ENCODE data around the gene PTRH1. TPM values are rescaled to one million over a fixed set of nuclear protein-coding genes. Genes with fewer than 3 reads are reported as not detected.

PTRH1 gene
- total and polyA plus RNA-seq, 10 of the 15 experiments (the other 5 are each of a cell fraction or from before 2014, with no cell fraction given) = 0.69 to 38.4 (median 10.2) TPM

GRCh38 chr9:127712371-127712770 lies 3.1 kb downstream of the PTRH1 start:
- intact Hi-C loops (cut with micrococcal nuclease; ENCODE audit: unreplicated experiment) = no loop called here
- no peaks in the 10 kb centered on the region for H4K20me1 ChIP-seq (ENCODE audit: control insufficient read depth, insufficient read depth)
- no peaks in the 10 kb centered on the region; the same call in 2 of the 3 replicates for H3K9me3 ChIP-seq (replicated peaks; ENCODE audit: control insufficient read depth, insufficient read depth, low read length)
- H3K27ac ChIP-seq (ENCODE audit: control insufficient read depth, insufficient read depth) = no peak overlapping the region
- BruUV-seq (replicated peaks) = no TSS peak
- no peak for TF ChIP-seq MYB (IDR thresholded peaks at IDR 0.05; ENCODE audit: borderline replicate concordance, low read depth, low read length)
- no peak for TF ChIP-seq SMARCA5 (IDR thresholded peaks at IDR 0.05)
- H3K27me3 ChIP-seq (replicated peaks in 1 of 2; ENCODE audit: control insufficient read depth in 2 of 2, insufficient read depth in 2 of 2, low read length in 1 of 2) = no peaks in the 10 kb centered on the region
- ATAC-seq = no peak
- no peak for DNase-seq (ENCODE audit: low read depth, low spot score)
- peaks cover 6% of the 10 kb centered on the region; the same call in 1 of the 2 replicates for H3K4me1 ChIP-seq (ENCODE audit: control insufficient read depth, insufficient read depth, low read length)
- no peaks in the 10 kb centered on the region; a peak in 1 of 4 replicates for H3K36me3 ChIP-seq (ENCODE audit: control insufficient read depth in 2 of 2, insufficient read depth in 2 of 2, low read length in 1 of 2)
- in situ Hi-C loops (cut with MboI) = no loop called here
- H3K4me3 ChIP-seq = no peak overlapping the region
- H3K79me2 ChIP-seq (ENCODE audit: control insufficient read depth, insufficient read depth, low read length) = no peaks in the 10 kb centered on the region
- ChIA-PET CTCF (interaction anchor here (1.1 kb wide), 1 partner anchor 198 kb away, joined by 3 read pairs; no protein-coding TSS in a partner anchor), RAD21 (ENCODE audit: unreplicated experiment) (no interaction called here), SMC1A (ENCODE audit: uncharacterized antibody, unreplicated experiment) (no interaction called here), POLR2A (no interaction called here)
- no peak for FAIRE-seq
- H2AFZ ChIP-seq (ENCODE audit: control insufficient read depth, low read depth, low read length) = no peak overlapping the region
- no peak overlapping the region for H3K9ac ChIP-seq (ENCODE audit: control insufficient read depth, insufficient read depth, low read length)
- WGBS (ENCODE audit: insufficient coverage, insufficient replicate concordance, low lambda C conversion rate, missing lambda C conversion rate) = 86% methylated on average over 11 of the region's 11 CpGs
- no peak overlapping the region for H3K4me2 ChIP-seq (ENCODE audit: control insufficient read depth, insufficient read depth)

GRCh38 chr9:127711831-127712274 lies 3.6 kb downstream of the PTRH1 start:
- TF ChIP-seq ZNF207 (IDR thresholded peaks at IDR 0.05; ENCODE audit: borderline replicate concordance) (no peak), ZBTB40 (IDR thresholded peaks at IDR 0.05; ENCODE audit: borderline replicate concordance) (no peak), RBBP5 (conservative IDR thresholded peaks at IDR 0.05) (no peak), PBX3 (IDR thresholded peaks at IDR 0.05; ENCODE audit: insufficient replicate concordance, low read depth, low read length) (no peak), ZZZ3 (IDR thresholded peaks at IDR 0.05; ENCODE audit: control insufficient read depth, insufficient read length, low read depth) (no peak), CBX3 (IDR thresholded peaks at IDR 0.05; ENCODE audit: borderline replicate concordance, low read depth) (no peak)
- BruUV-seq (replicated peaks) = no TSS peak
- Histone ChIP-seq H2AFZ (ENCODE audit: control insufficient read depth, low read depth, low read length) (no peak overlapping the region), H3K4me3 (no peak overlapping the region), H3K36me3 (ENCODE audit: control insufficient read depth in 2 of 2, insufficient read depth in 2 of 2, low read length in 1 of 2) (no peaks in the 10 kb centered on the region; a peak in 1 of 4 replicates), H3K79me2 (ENCODE audit: control insufficient read depth, insufficient read depth, low read length) (no peaks in the 10 kb centered on the region), H3K27me3 (replicated peaks in 1 of 2; ENCODE audit: control insufficient read depth in 2 of 2, insufficient read depth in 2 of 2, low read length in 1 of 2) (no peaks in the 10 kb centered on the region), H3K27ac (ENCODE audit: control insufficient read depth, insufficient read depth) (no peak overlapping the region), H3K4me1 (ENCODE audit: control insufficient read depth, insufficient read depth, low read length) (peaks cover 6% of the 10 kb centered on the region; the same call in 1 of the 2 replicates), H3K4me2 (ENCODE audit: control insufficient read depth, insufficient read depth) (no peak overlapping the region), H4K20me1 (ENCODE audit: control insufficient read depth, insufficient read depth) (no peaks in the 10 kb centered on the region), H3K9me3 (replicated peaks; ENCODE audit: control insufficient read depth, insufficient read depth, low read length) (no peaks in the 10 kb centered on the region; the same call in 2 of the 3 replicates), H3K9ac (ENCODE audit: control insufficient read depth, insufficient read depth, low read length) (no peak overlapping the region)
- SMC1A ChIA-PET (ENCODE audit: uncharacterized antibody, unreplicated experiment) = no interaction called here
- intact Hi-C loops (cut with micrococcal nuclease; ENCODE audit: unreplicated experiment) = no loop called here
- RAD21 ChIA-PET (ENCODE audit: unreplicated experiment) = no interaction called here
- DNase-seq (ENCODE audit: low read depth, low spot score) (no peak), ATAC-seq (no peak), FAIRE-seq (no peak)
- in situ Hi-C loops (cut with MboI) = no loop called here
- WGBS (ENCODE audit: insufficient coverage, insufficient replicate concordance, low lambda C conversion rate, missing lambda C conversion rate) = 93% methylated on average over 11 of the region's 11 CpGs
- POLR2A ChIA-PET = no interaction called here
- CTCF ChIA-PET = interaction anchor here (1.1 kb wide), 1 partner anchor 199 kb away, joined by 3 read pairs; no protein-coding TSS in a partner anchor

Data from GM12878 (cell line).